HL-60 (cell line): ENCODE data around the gene SETD5.

Experiments used
- CTCF ChIP-seq: IDR thresholded peaks from one replicate; pipeline ENCODE4 v1.5.1; 2011; ENCODE audit warnings: low read length, control low read depth, inconsistent platforms; ENCODE audit not compliant: insufficient read depth
- GABPA ChIP-seq: IDR thresholded peaks from 2 replicates; pipeline ENCODE4 v1.6.1; 2012; ENCODE audit warnings: low read depth
- POLR2AphosphoS5 ChIP-seq: IDR thresholded peaks from 2 replicates; pipeline ENCODE4 v1.6.1; 2012; ENCODE audit warnings: low read depth
- REST ChIP-seq: IDR thresholded peaks from 2 replicates; pipeline ENCODE4 v1.6.1; 2012; ENCODE audit warnings: low read depth; ENCODE audit not compliant: insufficient replicate concordance
- SPI1 ChIP-seq: IDR thresholded peaks from 2 replicates; pipeline ENCODE4 v1.6.1; 2012; ENCODE audit warnings: low read depth, mild to moderate bottlenecking, borderline replicate concordance

GRCh38 chr3:9414826-9415225, 17.4 kb downstream of the SETD5 start:
- TF ChIP-seq CTCF = no peak
- TF ChIP-seq POLR2AphosphoS5 = no peak
- no peak for TF ChIP-seq SPI1
- no peak for TF ChIP-seq GABPA
- no peak for TF ChIP-seq REST
